GM12878 (cell line): Measurements from ENCODE around the gene C10orf67.

Source experiments
- CHD2 ChIP-seq: IDR thresholded peaks from 2 replicates; pipeline ENCODE4 v1.6.1; 2011; ENCODE audit warnings: low read depth, low read length, improper control_type of control experiment, borderline replicate concordance
- NR2C1 ChIP-seq: fragments of 450-650 bp; IDR thresholded peaks from 2 replicates; pipeline ENCODE4 v1.6.1; 2017; ENCODE audit warnings: antibody characterized with exemption, mild to moderate bottlenecking, moderate library complexity
- POLR2A ChIP-seq: IDR thresholded peaks from 2 replicates; pipeline ENCODE4 v1.6.1; 2011; ENCODE audit warnings: low read depth, mild to moderate bottlenecking, low read length
- RFX5 ChIP-seq: IDR thresholded peaks from 2 replicates; pipeline ENCODE4 v1.6.1; 2011; ENCODE audit warnings: low read depth, low read length, improper control_type of control experiment
- ZNF384 ChIP-seq: IDR thresholded peaks from 2 replicates; pipeline ENCODE4 v1.6.1; 2012; ENCODE audit warnings: low read depth, mild to moderate bottlenecking, low read length, improper control_type of control experiment, borderline replicate concordance
- TF ChIP-seq, protein P1 (sequence below), 3 experiments: IDR thresholded peaks in 2 of 3; conservative IDR thresholded peaks in 1 of 3; 2 replicates each; pipeline ENCODE4 v1.5.1; 2011; ENCODE audit warnings: low read depth in 3 of 3, low read length in 3 of 3, mild to moderate bottlenecking in 3 of 3, control low read depth in 2 of 3, moderate library complexity in 2 of 3, inconsistent platforms in 1 of 3, mixed read lengths in 1 of 3; ENCODE audit not compliant: control insufficient read depth in 2 of 3, insufficient read depth in 1 of 3; ENCODE audit errors: extremely low read depth in 1 of 3

DNA sequence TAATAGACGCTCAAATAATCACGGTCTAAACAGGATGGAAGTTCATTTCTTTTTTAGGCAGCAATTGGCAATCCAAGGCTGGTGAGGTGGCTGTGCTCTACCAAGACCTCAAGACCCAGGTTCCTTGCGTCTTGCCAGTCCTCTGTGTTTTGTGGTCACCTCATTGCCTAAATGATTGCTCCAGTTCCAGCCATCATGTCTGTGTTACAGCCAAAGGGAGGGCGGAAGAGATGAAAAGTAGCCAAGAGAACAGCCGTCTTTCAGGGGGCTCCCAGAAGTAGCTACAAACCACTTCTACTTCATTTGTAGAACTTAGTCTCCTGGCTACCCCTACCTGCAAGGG lies 19.2 kb upstream of the C10orf67 start:
- no peak for TF ChIP-seq POLR2A
- no peak for TF ChIP-seq CHD2
- TF ChIP-seq ZNF384: no peak
- TF ChIP-seq, protein P1, sequence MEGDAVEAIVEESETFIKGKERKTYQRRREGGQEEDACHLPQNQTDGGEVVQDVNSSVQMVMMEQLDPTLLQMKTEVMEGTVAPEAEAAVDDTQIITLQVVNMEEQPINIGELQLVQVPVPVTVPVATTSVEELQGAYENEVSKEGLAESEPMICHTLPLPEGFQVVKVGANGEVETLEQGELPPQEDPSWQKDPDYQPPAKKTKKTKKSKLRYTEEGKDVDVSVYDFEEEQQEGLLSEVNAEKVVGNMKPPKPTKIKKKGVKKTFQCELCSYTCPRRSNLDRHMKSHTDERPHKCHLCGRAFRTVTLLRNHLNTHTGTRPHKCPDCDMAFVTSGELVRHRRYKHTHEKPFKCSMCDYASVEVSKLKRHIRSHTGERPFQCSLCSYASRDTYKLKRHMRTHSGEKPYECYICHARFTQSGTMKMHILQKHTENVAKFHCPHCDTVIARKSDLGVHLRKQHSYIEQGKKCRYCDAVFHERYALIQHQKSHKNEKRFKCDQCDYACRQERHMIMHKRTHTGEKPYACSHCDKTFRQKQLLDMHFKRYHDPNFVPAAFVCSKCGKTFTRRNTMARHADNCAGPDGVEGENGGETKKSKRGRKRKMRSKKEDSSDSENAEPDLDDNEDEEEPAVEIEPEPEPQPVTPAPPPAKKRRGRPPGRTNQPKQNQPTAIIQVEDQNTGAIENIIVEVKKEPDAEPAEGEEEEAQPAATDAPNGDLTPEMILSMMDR (IDR thresholded peaks at IDR 0.05 in 2 of 3, conservative IDR thresholded peaks at IDR 0.05 in 1 of 3; ENCODE audit: control insufficient read depth in 2 of 3, extremely low read depth in 1 of 3, insufficient read depth in 1 of 3, low read depth in 3 of 3, low read length in 3 of 3): no peak
- TF ChIP-seq RFX5: no peak
- no peak for TF ChIP-seq NR2C1
